ENCODE measurements around the gene SH3RF3.

DNA sequence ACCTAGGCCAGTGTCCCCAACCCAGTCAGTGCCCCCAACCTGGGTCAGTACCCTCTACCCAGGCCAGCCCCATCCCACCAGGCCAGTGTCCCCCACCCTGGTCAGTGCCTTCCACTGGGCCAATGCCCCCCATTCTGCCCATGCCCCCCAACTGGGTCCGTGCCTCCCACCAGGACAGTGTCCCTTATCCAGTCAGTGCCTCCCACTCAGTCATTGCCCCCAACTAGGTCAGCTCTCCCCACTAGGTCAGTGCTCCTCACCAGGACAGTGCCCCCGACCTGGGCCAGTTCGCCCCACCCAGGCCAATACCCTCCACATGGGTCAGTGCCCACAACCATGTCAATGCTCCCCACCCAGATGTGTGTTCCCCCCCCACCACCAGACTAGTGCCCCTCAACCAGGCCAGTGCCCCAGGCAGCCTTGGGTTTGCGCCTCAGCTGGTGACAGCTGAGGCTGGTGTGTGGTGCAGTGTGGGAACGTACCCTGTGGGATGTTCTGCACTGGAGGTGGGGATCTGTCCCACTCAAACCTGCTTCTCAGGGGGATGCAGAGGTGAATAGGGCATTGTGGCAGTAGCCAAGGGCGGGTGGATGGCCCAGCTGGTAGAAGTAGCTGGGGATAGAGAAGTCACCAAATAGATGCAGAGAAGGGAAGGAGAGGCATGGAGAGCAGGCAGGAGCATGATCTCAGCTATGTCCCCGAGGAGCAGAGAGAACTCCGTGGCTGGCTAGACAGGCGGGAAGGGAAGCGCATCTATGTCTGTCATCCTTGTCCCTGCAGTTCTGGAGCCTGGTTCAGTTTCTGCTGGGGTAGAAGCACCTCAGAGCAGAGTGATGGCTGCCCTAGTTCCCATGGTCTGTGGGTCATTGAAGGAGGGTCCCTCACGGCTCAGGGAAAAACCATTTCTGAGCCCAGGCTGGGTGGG is 168.8 kb downstream of the SH3RF3 start:
- TF ChIP-seq CTCF (IDR thresholded peaks at IDR 0.05) (no peak), POLR2AphosphoS5 (IDR thresholded peaks at IDR 0.05) (no peak)

All from upper lobe of left lung (tissue), 4 donors.